ENCODE data around the gene DERA. TPM values are rescaled to one million over a fixed set of nuclear protein-coding genes. Genes with fewer than 3 reads are reported as not detected.

DERA gene
- total RNA-seq, 1 experiment from 2014 or later = 67.6 TPM

GRCh38 chr12:15863372-15863771 is 47.8 kb upstream of the DERA start:
- H3K79me2 ChIP-seq (ENCODE audit: low read depth) = no peaks in the 10 kb centered on the region
- DNase-seq = no peak
- H3K27me3 ChIP-seq (ENCODE audit: insufficient read depth, low read depth) = no peaks in the 10 kb centered on the region
- no peak overlapping the region for H3K4me2 ChIP-seq
- no peaks in the 10 kb centered on the region for H3F3A ChIP-seq (ENCODE audit: insufficient read depth, low read depth)
- no peaks in the 10 kb centered on the region for H4K20me1 ChIP-seq (ENCODE audit: insufficient read depth)
- TF ChIP-seq EZH2 (IDR thresholded peaks at IDR 0.05; ENCODE audit: low read depth) (no peak), CTCF (conservative IDR thresholded peaks at IDR 0.05) (no peak)
- ChIA-PET CTCF (no interaction called here), POLR2A (ENCODE audit: unreplicated experiment) (interaction anchor here (0.6 kb wide), 2 partner anchors 17 to 481 kb away, joined by 3 to 7 read pairs; no protein-coding TSS in a partner anchor)
- H3K36me3 ChIP-seq (ENCODE audit: low read depth) = no peaks in the 10 kb centered on the region
- no peaks in the 10 kb centered on the region for H3K9me3 ChIP-seq (ENCODE audit: insufficient read depth, low read depth)
- intact Hi-C loops (cut with micrococcal nuclease; ENCODE audit: unreplicated experiment) = no loop called here
- no peak overlapping the region for H3K27ac ChIP-seq
- no peak overlapping the region for H2AFZ ChIP-seq
- BruUV-seq (replicated peaks) = no TSS peak
- no peak overlapping the region for H3K4me3 ChIP-seq
- no peaks in the 10 kb centered on the region for H3K9me2 ChIP-seq (ENCODE audit: insufficient read depth)
- no peaks in the 10 kb centered on the region for H3K4me1 ChIP-seq (replicated peaks; ENCODE audit: insufficient read depth)

- no peak for TF ChIP-seq CTCF (conservative IDR thresholded peaks at IDR 0.05)
- TF ChIP-seq EZH2 (IDR thresholded peaks at IDR 0.05; ENCODE audit: low read depth) = no peak
- no TSS peak for BruUV-seq (replicated peaks)
- Histone ChIP-seq H3K4me2 (no peak overlapping the region), H2AFZ (no peak overlapping the region), H3K79me2 (ENCODE audit: low read depth) (no peaks in the 10 kb centered on the region), H3K27ac (no peak overlapping the region), H3K36me3 (ENCODE audit: low read depth) (no peaks in the 10 kb centered on the region), H3K9me2 (ENCODE audit: insufficient read depth) (no peaks in the 10 kb centered on the region), H3K9me3 (ENCODE audit: insufficient read depth, low read depth) (0 out of 2 replicates have a peak, but pooled peaks cover 3% of the 10 kb centered on the region), H4K20me1 (ENCODE audit: insufficient read depth) (no peaks in the 10 kb centered on the region), H3K4me3 (no peak overlapping the region), H3K4me1 (replicated peaks; ENCODE audit: insufficient read depth) (no peaks in the 10 kb centered on the region), H3K27me3 (ENCODE audit: insufficient read depth, low read depth) (no peaks in the 10 kb centered on the region), H3F3A (ENCODE audit: insufficient read depth, low read depth) (no peaks in the 10 kb centered on the region)
- ChIA-PET CTCF (no interaction called here), POLR2A (ENCODE audit: unreplicated experiment) (interaction anchor here (0.6 kb wide), 2 partner anchors 18 to 481 kb away, joined by 3 to 7 read pairs; no protein-coding TSS in a partner anchor)
- DNase-seq = no peak
- intact Hi-C loops (cut with micrococcal nuclease; ENCODE audit: unreplicated experiment) = no loop called here
Measured at GRCh38 chr12:15863984-15864383, 47.1 kb upstream of the DERA start.

- Histone ChIP-seq H3K4me2 (no peak overlapping the region), H3K36me3 (ENCODE audit: low read depth) (no peaks in the 10 kb centered on the region), H2AFZ (no peak overlapping the region), H3K4me3 (no peak overlapping the region), H4K20me1 (ENCODE audit: insufficient read depth) (no peaks in the 10 kb centered on the region), H3K9me2 (ENCODE audit: insufficient read depth) (no peaks in the 10 kb centered on the region), H3F3A (ENCODE audit: insufficient read depth, low read depth) (no peaks in the 10 kb centered on the region), H3K4me1 (replicated peaks; ENCODE audit: insufficient read depth) (no peaks in the 10 kb centered on the region), H3K27me3 (ENCODE audit: insufficient read depth, low read depth) (no peaks in the 10 kb centered on the region), H3K79me2 (ENCODE audit: low read depth) (no peaks in the 10 kb centered on the region), H3K27ac (no peak overlapping the region), H3K9me3 (ENCODE audit: insufficient read depth, low read depth) (peaks cover 6% of the 10 kb centered on the region; the same call in 1 of the 2 replicates)
- BruUV-seq (replicated peaks) = no TSS peak
- intact Hi-C loops (cut with micrococcal nuclease; ENCODE audit: unreplicated experiment) = no loop called here
- DNase-seq = no peak
- ChIA-PET POLR2A (ENCODE audit: unreplicated experiment) (no interaction called here), CTCF (no interaction called here)
- TF ChIP-seq EZH2 (IDR thresholded peaks at IDR 0.05; ENCODE audit: low read depth) (no peak), CTCF (conservative IDR thresholded peaks at IDR 0.05) (no peak)
Measured at GRCh38 chr12:15868186-15868585, 42.9 kb upstream of the DERA start.
